ELR (cell line): ENCODE results near the gene DNAJB12.

Source experiments
- DNase-seq: peaks from one replicate; pipeline ENCODE4 v3.0.0-alpha.2; 2015; ENCODE audit warnings: low read depth

DNAJB12 gene

DNA sequence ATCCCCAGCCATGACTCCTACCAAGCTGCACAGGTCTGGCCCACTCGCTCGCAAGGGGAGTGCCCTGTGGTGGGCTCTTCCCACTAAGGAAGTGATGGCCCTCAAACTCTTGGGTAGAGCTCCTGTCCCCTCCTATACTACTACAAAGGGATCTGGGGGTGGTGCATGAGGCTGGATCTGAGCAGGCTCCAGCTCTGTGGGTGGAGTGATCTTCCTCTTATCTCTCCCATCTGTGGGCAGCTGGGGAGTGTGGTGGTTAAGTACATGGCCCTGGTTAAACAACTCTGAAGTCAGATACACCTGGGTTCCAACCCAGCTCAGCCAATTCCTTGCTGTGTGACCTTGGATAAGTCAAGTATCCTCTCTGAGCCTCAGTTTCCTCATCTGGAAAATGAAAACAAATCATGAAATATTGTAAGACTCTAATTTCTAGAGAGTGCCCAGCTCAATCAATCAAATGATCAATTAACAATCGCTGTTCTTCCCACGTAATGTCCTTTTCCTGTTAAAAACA is 63.6 kb downstream of the DNAJB12 start:
- no peak for DNase-seq

DNA sequence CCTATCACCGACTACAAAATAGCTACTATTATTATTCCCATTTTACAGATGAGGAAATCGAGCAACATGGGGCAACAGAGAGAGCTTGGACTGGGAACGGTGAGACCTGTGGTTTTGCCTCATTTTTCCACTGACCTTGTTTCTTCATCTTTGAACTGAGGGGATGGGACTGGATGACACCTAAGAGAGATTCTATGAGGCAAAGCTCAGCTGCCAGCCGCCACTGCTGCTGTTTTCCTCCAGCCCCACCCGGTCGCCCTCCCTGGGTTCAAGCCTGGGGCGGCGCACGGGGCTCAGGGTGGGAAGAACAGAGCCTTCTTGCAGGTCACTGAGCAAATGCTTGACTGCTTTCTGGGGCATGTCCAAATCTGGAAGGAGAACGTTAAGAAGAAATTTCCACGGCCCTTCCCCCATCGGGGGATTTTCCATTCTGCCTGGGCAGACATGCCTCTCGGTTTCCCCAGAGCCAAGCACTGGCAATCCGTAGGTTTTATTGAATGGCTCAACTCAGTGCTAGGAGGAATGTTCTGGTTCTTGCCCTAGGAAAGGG is 68.7 kb downstream of the DNAJB12 start:
- no peak for DNase-seq

- no peak for DNase-seq
Measured at GRCh38 chr10:72283131-72283530, 71.6 kb downstream of the DNAJB12 start.
